CD4-positive, alpha-beta T cell treated with Interleukin-1 beta for 1 hour (primary cell): ENCODE data around the gene HCN1.
"Not testable (repeated sequence)": the region's sequence is repeated elsewhere in the genome, so short reads cannot be mapped to it uniquely, and the experiment has no call there.

Source experiments
- DNase-seq, 2 donors: peaks; one replicate each; pipeline ENCODE4 v3.0.0-alpha.2; 2020 to 2022

The HCN1 gene

GRCh38 chr5:45411971-45412612, 284.1 kb downstream of the HCN1 start:
- no peak for DNase-seq

- DNase-seq = no peak
Measured at GRCh38 chr5:45410304-45410995, 285.7 kb downstream of the HCN1 start.

- no peak for DNase-seq
Measured at GRCh38 chr5:45408067-45408466, 288.1 kb downstream of the HCN1 start.

GRCh38 chr5:45402804-45403455, 293.2 kb downstream of the HCN1 start:
- DNase-seq = no peak

- DNase-seq = no peak
Measured at GRCh38 chr5:45399041-45399440, 297.1 kb downstream of the HCN1 start.

GRCh38 chr5:45385321-45386058, 310.7 kb downstream of the HCN1 start:
- no peak for DNase-seq

GRCh38 chr5:45383985-45384384, 312.2 kb downstream of the HCN1 start:
- no peak for DNase-seq

- no peak for DNase-seq
Measured at GRCh38 chr5:45382583-45382982, 313.6 kb downstream of the HCN1 start.

- DNase-seq = no peak
Measured at GRCh38 chr5:45376417-45376816, 319.8 kb downstream of the HCN1 start.

GRCh38 chr5:45372629-45373028, 323.6 kb downstream of the HCN1 start:
- DNase-seq = no peak

- DNase-seq = not testable (repeated sequence)
Measured at GRCh38 chr5:45371423-45371822, 324.8 kb downstream of the HCN1 start.

- DNase-seq = no peak
Measured at GRCh38 chr5:45355189-45355992, 340.8 kb downstream of the HCN1 start.

- no peak for DNase-seq
Measured at GRCh38 chr5:45336464-45336863, 359.7 kb downstream of the HCN1 start.

- DNase-seq = no peak
Measured at GRCh38 chr5:45335978-45336377, 360.2 kb downstream of the HCN1 start.

- DNase-seq = no peak
Measured at GRCh38 chr5:45335346-45335745, 360.8 kb downstream of the HCN1 start.

- no peak for DNase-seq
Measured at GRCh38 chr5:45334939-45335338, 361.2 kb downstream of the HCN1 start.

- not testable (repeated sequence) for DNase-seq
Measured at GRCh38 chr5:45312627-45313026, 383.6 kb downstream of the HCN1 start.

GRCh38 chr5:45295231-45295630, 400.9 kb downstream of the HCN1 start:
- DNase-seq = no peak

- no peak for DNase-seq
Measured at GRCh38 chr5:45288746-45289145, 407.4 kb downstream of the HCN1 start.

- no peak for DNase-seq
Measured at GRCh38 chr5:45284436-45284835, 411.7 kb downstream of the HCN1 start.

GRCh38 chr5:45281081-45281480, 415.1 kb downstream of the HCN1 start:
- no peak for DNase-seq

- no peak for DNase-seq
Measured at GRCh38 chr5:45279109-45279508, 417.1 kb downstream of the HCN1 start.

- DNase-seq = no peak
Measured at GRCh38 chr5:45277860-45278259, 418.3 kb downstream of the HCN1 start.
